Lung microvascular endothelial cell (primary cell): ENCODE results near the gene ARHGDIG. TPM values are rescaled to one million over a fixed set of nuclear protein-coding genes. Genes with fewer than 3 reads are reported as not detected.
A peak's percentile ranks its signal among the peaks of the same experiment; 100 is the strongest.
"Not testable (repeated sequence)": the region's sequence is repeated elsewhere in the genome, so short reads cannot be mapped to it uniquely, and the experiment has no call there.

Source experiments
- DNase-seq, 2 donors: peaks; one replicate each; pipeline versions ENCODE4 v3.0.0 to v3.0.0-alpha.2; 2010; ENCODE audit warnings: low read depth in 2 of 2
- total RNA-seq: library from RNA; depleted of rRNA; stranded (reverse); fragments of >200 nt; gene quantifications from 2 replicates; pipeline ENCODE4 v1.2.1, GENCODE V29; 2014

The ARHGDIG gene
- total RNA-seq, 1 donor from 2014 or later = under 0.01 TPM

GRCh38 chr16:263944-264343, 16.4 kb upstream of the ARHGDIG start:
- no peak for DNase-seq

GRCh38 chr16:264440-264951, 15.9 kb upstream of the ARHGDIG start:
- DNase-seq = no peak

- no peak for DNase-seq
Measured at GRCh38 chr16:265002-265529, 15.3 kb upstream of the ARHGDIG start.

- DNase-seq = no peak
Measured at GRCh38 chr16:265711-266110, 14.7 kb upstream of the ARHGDIG start.

GRCh38 chr16:266258-267164, 13.9 kb upstream of the ARHGDIG start:
- no peak for DNase-seq

- not testable (repeated sequence) for DNase-seq
Measured at GRCh38 chr16:267562-267961, 12.8 kb upstream of the ARHGDIG start.

- no peak for DNase-seq
Measured at GRCh38 chr16:268141-269053, 12.0 kb upstream of the ARHGDIG start.

GRCh38 chr16:269061-269796, 11.2 kb upstream of the ARHGDIG start:
- no peak for DNase-seq

- no peak for DNase-seq
Measured at GRCh38 chr16:270381-271255, 9.8 kb upstream of the ARHGDIG start.

GRCh38 chr16:272633-273546, 7.5 kb upstream of the ARHGDIG start:
- no peak for DNase-seq

- no peak for DNase-seq
Measured at GRCh38 chr16:273547-274421, 6.6 kb upstream of the ARHGDIG start.

- DNase-seq = no peak
Measured at GRCh38 chr16:275041-275641, 5.2 kb upstream of the ARHGDIG start.

- no peak for DNase-seq
Measured at GRCh38 chr16:275786-276232, 4.6 kb upstream of the ARHGDIG start, which contains the start of gene RGS11. TSS of gene RGS11 (minus strand) at chr16:275944. CDS start at chr16:275911, 33 bp downstream.

GRCh38 chr16:276426-277077, 3.8 kb upstream of the ARHGDIG start:
- DNase-seq = no peak

GRCh38 chr16:278863-279366, 1.5 kb upstream of the ARHGDIG start:
- DNase-seq = peak; percentile 38 to 44

- DNase-seq = no peak
Measured at GRCh38 chr16:279531-279930, 860 bp upstream of the ARHGDIG start.

- DNase-seq = no peak
Measured at GRCh38 chr16:280005-280460, 358 bp upstream of the ARHGDIG start.
